H9 (cell line): ENCODE data around the gene GREB1L. TPM values are rescaled to one million over a fixed set of nuclear protein-coding genes. Genes with fewer than 3 reads are reported as not detected.

Experiments used
- DNase-seq: peaks from one replicate; pipeline ENCODE4 v3.0.0-alpha.2; 2017
- H2AFZ ChIP-seq: one replicate; pipeline ENCODE4 v1.6.1; 2013; ENCODE audit warnings: mild to moderate bottlenecking, low read length, control low read depth, moderate library complexity
- H2AK5ac ChIP-seq: 2 replicates; pipeline ENCODE4 v1.6.1; 2013; ENCODE audit warnings: low read length, control low read depth, mixed read lengths; ENCODE audit not compliant: insufficient read length
- H2BK120ac ChIP-seq: one replicate; pipeline ENCODE4 v1.6.1; 2013; ENCODE audit warnings: low read depth, mild to moderate bottlenecking, low read length, control low read depth, inconsistent platforms; ENCODE audit not compliant: poor library complexity, severe bottlenecking
- H2BK12ac ChIP-seq: 2 replicates; pipeline ENCODE4 v1.6.1; 2013; ENCODE audit warnings: low read length, control low read depth, mixed read lengths, low read depth; ENCODE audit not compliant: insufficient read length
- H2BK15ac ChIP-seq: 2 replicates; pipeline ENCODE4 v1.6.1; 2013; ENCODE audit warnings: low read depth, low read length, control low read depth
- H2BK20ac ChIP-seq: one replicate; pipeline ENCODE4 v1.6.1; 2013; ENCODE audit warnings: low read depth, mild to moderate bottlenecking, low read length, control low read depth, inconsistent platforms; ENCODE audit not compliant: poor library complexity, severe bottlenecking
- H2BK5ac ChIP-seq: 2 replicates; pipeline ENCODE4 v1.6.1; 2013; ENCODE audit warnings: low read length, control low read depth, mixed read lengths; ENCODE audit not compliant: insufficient read length
- H3K14ac ChIP-seq: 2 replicates; pipeline ENCODE4 v1.6.1; 2013; ENCODE audit warnings: low read length, control low read depth; ENCODE audit not compliant: insufficient read depth
- H3K18ac ChIP-seq: 2 replicates; pipeline ENCODE4 v1.6.1; 2013; ENCODE audit warnings: low read depth, mild to moderate bottlenecking, mixed read lengths, low read length, control low read depth; ENCODE audit not compliant: insufficient read length
- H3K23ac ChIP-seq: 2 replicates; pipeline ENCODE4 v1.6.1; 2013; ENCODE audit warnings: low read length, control low read depth, mixed read lengths, low read depth; ENCODE audit not compliant: insufficient read length
- H3K23me2 ChIP-seq: 2 replicates; pipeline ENCODE4 v1.6.1; 2013; ENCODE audit warnings: low read depth, mild to moderate bottlenecking, mixed read lengths, low read length, control low read depth; ENCODE audit not compliant: insufficient read length, poor library complexity, severe bottlenecking
- H3K27ac ChIP-seq: 2 replicates; pipeline ENCODE4 v1.5.1; 2013; ENCODE audit warnings: low read length, control low read depth, mixed read lengths, low read depth; ENCODE audit not compliant: insufficient read length
- H3K27me3 ChIP-seq: 2 replicates; pipeline ENCODE4 v1.6.1; 2013; ENCODE audit warnings: low read length, control low read depth, inconsistent platforms; ENCODE audit not compliant: insufficient read depth
- H3K4ac ChIP-seq: 2 replicates; pipeline ENCODE4 v1.6.1; 2013; ENCODE audit warnings: low read depth, mild to moderate bottlenecking, control low read depth, inconsistent platforms, low read length, moderate library complexity
- H3K4me1 ChIP-seq: 2 replicates; pipeline ENCODE4 v1.6.1; 2013; ENCODE audit warnings: low read length, control low read depth, inconsistent platforms; ENCODE audit not compliant: insufficient read depth
- H3K4me2 ChIP-seq: 2 replicates; pipeline ENCODE4 v1.6.1; 2013; ENCODE audit warnings: low read length, control low read depth, mixed read lengths; ENCODE audit not compliant: insufficient read length, insufficient read depth
- H3K56ac ChIP-seq: 2 replicates; pipeline ENCODE4 v1.6.1; 2013; ENCODE audit warnings: low read depth, mild to moderate bottlenecking, mixed read lengths, low read length, control low read depth; ENCODE audit not compliant: insufficient read length
- H3K79me1 ChIP-seq: 2 replicates; pipeline ENCODE4 v1.6.1; 2013; ENCODE audit warnings: low read depth, mild to moderate bottlenecking, moderate library complexity, low read length, control low read depth, inconsistent platforms; ENCODE audit not compliant: insufficient read depth, poor library complexity, severe bottlenecking
- H3K79me2 ChIP-seq: 2 replicates; pipeline ENCODE4 v1.6.1; 2013; ENCODE audit warnings: low read length, control low read depth, inconsistent platforms; ENCODE audit not compliant: insufficient read depth
- H3K9ac ChIP-seq: 2 replicates; pipeline ENCODE4 v1.6.1; 2013; ENCODE audit warnings: low read length, control low read depth, mixed read lengths; ENCODE audit not compliant: insufficient read length; ENCODE audit errors: extremely low read depth
- H3K9me3 ChIP-seq: one replicate; pipeline ENCODE4 v1.6.1; 2013; ENCODE audit warnings: low read depth, low read length, inconsistent platforms; ENCODE audit not compliant: control insufficient read depth
- H3T11ph ChIP-seq: one replicate; pipeline ENCODE4 v1.6.1; 2013; ENCODE audit warnings: mild to moderate bottlenecking, low read length, control low read depth, inconsistent platforms
- H4K20me1 ChIP-seq: one replicate; pipeline ENCODE4 v1.6.1; 2013; ENCODE audit not compliant: control insufficient read depth, insufficient read length, insufficient read depth
- H4K5ac ChIP-seq: 2 replicates; pipeline ENCODE4 v1.6.1; 2013; ENCODE audit warnings: low read depth, mild to moderate bottlenecking, mixed read lengths, low read length, control low read depth; ENCODE audit not compliant: insufficient read length
- H4K8ac ChIP-seq: replicated peaks from 2 replicates; pipeline ENCODE4 v1.6.1; 2013; ENCODE audit warnings: low read length, control low read depth, mixed read lengths, low read depth; ENCODE audit not compliant: insufficient read length
- H4K91ac ChIP-seq: 2 replicates; pipeline ENCODE4 v1.6.1; 2013; ENCODE audit warnings: low read depth, mild to moderate bottlenecking, moderate library complexity, mixed read lengths, low read length, control low read depth; ENCODE audit not compliant: insufficient read length
- H3K27ac Mint-ChIP-seq, 3 experiments: 2 replicates in 2 of 3; 3 replicates in 1 of 3; pipeline ENCODE4 v1.8.0; 2020 to 2021; ENCODE audit warnings: mixed read lengths in 3 of 3, mild to moderate bottlenecking in 1 of 3, moderate library complexity in 1 of 3
- H3K27me3 Mint-ChIP-seq: 2 replicates; pipeline ENCODE4 v1.8.0; 2021; ENCODE audit warnings: low read depth, mild to moderate bottlenecking, moderate library complexity, mixed read lengths
- H3K36me3 Mint-ChIP-seq, 3 experiments: 2 replicates in 2 of 3; 3 replicates in 1 of 3; pipeline ENCODE4 v1.8.0; 2020 to 2021; ENCODE audit warnings: low read depth in 3 of 3, mixed read lengths in 3 of 3; ENCODE audit not compliant: insufficient read depth in 1 of 3
- H3K4me1 Mint-ChIP-seq, 2 experiments: 2 replicates each; pipeline ENCODE4 v1.8.0; 2020; ENCODE audit warnings: mixed read lengths in 2 of 2
- H3K4me3 Mint-ChIP-seq, 2 experiments: 2 replicates in 1 of 2; 3 replicates in 1 of 2; pipeline ENCODE4 v1.8.0; 2020 to 2021; ENCODE audit warnings: mild to moderate bottlenecking in 2 of 2, mixed read lengths in 2 of 2, moderate library complexity in 1 of 2
- H3K9me3 Mint-ChIP-seq, 2 experiments: 2 replicates in 1 of 2; 3 replicates in 1 of 2; pipeline ENCODE4 v1.8.0; 2020; ENCODE audit warnings: mild to moderate bottlenecking in 2 of 2, mixed read lengths in 2 of 2, moderate library complexity in 1 of 2
- CTCF ChIP-seq: fragments of 200-600 bp; sonication (generic); conservative IDR thresholded peaks from 3 replicates; pipeline ENCODE4 v1.8.0; 2021; ENCODE audit warnings: antibody characterized with exemption, mild to moderate bottlenecking
- total RNA-seq: library from RNA; stranded (reverse); gene quantifications from 2 replicates; pipeline ENCODE4 v1.2.1, GENCODE V29; 2021

Gene GREB1L
- total RNA-seq, 1 experiment from 2014 or later = 2.7 TPM

- H3K4me2 ChIP-seq = no peak overlapping the region
- no peaks in the 10 kb centered on the region for H3K27me3 ChIP-seq
- TF ChIP-seq CTCF = no peak
- no peak overlapping the region for H2BK15ac ChIP-seq
- DNase-seq = no peak
- H4K91ac ChIP-seq = no peak overlapping the region
- no peaks in the 10 kb centered on the region for H3K79me1 ChIP-seq
- no peak overlapping the region for H3K18ac ChIP-seq
- H4K8ac ChIP-seq = no peak overlapping the region
- no peak overlapping the region for H3K9ac ChIP-seq
- H3K4me1 ChIP-seq = no peaks in the 10 kb centered on the region
- no peaks in the 10 kb centered on the region for H3K23me2 ChIP-seq
- no peaks in the 10 kb centered on the region for H3K36me3 Mint-ChIP-seq
- H3K23ac ChIP-seq = no peak overlapping the region
- H3K14ac ChIP-seq = no peak overlapping the region
- no peak overlapping the region for H4K5ac ChIP-seq
- no peak overlapping the region for H2BK20ac ChIP-seq
- no peak overlapping the region for H2AFZ ChIP-seq
- H3K4me1 Mint-ChIP-seq = peaks cover 31 to 45% of the 10 kb centered on the region in 2 experiments
- no peak overlapping the region for H3K4ac ChIP-seq
- H3K9me3 Mint-ChIP-seq = no peaks in the 10 kb centered on the region
- no peak overlapping the region for H3K27ac ChIP-seq
- H3K4me3 Mint-ChIP-seq = no peak overlapping the region
- H2BK12ac ChIP-seq = no peak overlapping the region
- H3K27ac Mint-ChIP-seq = no peak overlapping the region
- H4K20me1 ChIP-seq = no peaks in the 10 kb centered on the region
- H2AK5ac ChIP-seq = no peak overlapping the region
- no peak overlapping the region for H3T11ph ChIP-seq
- no peak overlapping the region for H2BK5ac ChIP-seq
- no peaks in the 10 kb centered on the region for H3K79me2 ChIP-seq
- no peaks in the 10 kb centered on the region for H3K9me3 ChIP-seq
- peaks cover 2% of the 10 kb centered on the region for H3K27me3 Mint-ChIP-seq
- no peak overlapping the region for H3K56ac ChIP-seq
- H2BK120ac ChIP-seq = no peak overlapping the region
Measured at GRCh38 chr18:21305621-21306020, 63.6 kb downstream of the GREB1L start.
